Measurements from ENCODE around the gene SLC7A5.

DNA sequence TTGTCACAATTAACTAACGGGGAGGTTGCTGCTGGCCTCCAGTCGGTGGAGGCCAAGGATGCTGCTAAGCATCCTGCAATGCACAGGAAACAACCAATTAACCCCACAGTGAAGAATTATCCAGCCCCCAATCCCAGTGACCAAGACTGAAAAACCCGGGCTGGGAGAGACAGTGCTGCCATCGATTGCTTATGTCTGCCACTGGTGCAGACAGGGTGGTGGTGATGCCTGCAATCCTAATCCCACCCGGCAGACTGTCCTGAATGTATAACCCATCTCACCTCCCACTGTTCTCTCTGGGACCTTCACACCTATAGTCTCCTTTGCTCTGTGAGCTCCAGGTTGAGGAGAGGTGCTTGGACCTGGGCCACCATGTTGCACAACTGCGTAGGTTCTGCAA, 61.2 kb downstream of the SLC7A5 start:
- TF ChIP-seq, protein P1, sequence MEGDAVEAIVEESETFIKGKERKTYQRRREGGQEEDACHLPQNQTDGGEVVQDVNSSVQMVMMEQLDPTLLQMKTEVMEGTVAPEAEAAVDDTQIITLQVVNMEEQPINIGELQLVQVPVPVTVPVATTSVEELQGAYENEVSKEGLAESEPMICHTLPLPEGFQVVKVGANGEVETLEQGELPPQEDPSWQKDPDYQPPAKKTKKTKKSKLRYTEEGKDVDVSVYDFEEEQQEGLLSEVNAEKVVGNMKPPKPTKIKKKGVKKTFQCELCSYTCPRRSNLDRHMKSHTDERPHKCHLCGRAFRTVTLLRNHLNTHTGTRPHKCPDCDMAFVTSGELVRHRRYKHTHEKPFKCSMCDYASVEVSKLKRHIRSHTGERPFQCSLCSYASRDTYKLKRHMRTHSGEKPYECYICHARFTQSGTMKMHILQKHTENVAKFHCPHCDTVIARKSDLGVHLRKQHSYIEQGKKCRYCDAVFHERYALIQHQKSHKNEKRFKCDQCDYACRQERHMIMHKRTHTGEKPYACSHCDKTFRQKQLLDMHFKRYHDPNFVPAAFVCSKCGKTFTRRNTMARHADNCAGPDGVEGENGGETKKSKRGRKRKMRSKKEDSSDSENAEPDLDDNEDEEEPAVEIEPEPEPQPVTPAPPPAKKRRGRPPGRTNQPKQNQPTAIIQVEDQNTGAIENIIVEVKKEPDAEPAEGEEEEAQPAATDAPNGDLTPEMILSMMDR (IDR thresholded peaks at IDR 0.05; ENCODE audit: borderline replicate concordance, extremely low read depth, low read length, poor library complexity, severe bottlenecking), result no peak
- TF ChIP-seq EZH2 (IDR thresholded peaks at IDR 0.05; ENCODE audit: borderline replicate concordance, low read depth, low read length, severe bottlenecking), result no peak
